Upper lobe of left lung (tissue), 4 donors: ENCODE measurements around the gene PGRMC1.

Source experiments
- CTCF ChIP-seq, 6 experiments: fragments of 450-650 bp in 4 of 6; fragments of 200-600 bp in 2 of 6; sonication (generic) in 2 of 6; IDR thresholded peaks; one replicate each; pipeline ENCODE4 v1.5.1; 2016 to 2019; ENCODE audit warnings: antibody characterized with exemption in 6 of 6
- EP300 ChIP-seq, 4 donors: sonication (generic); formaldehyde crosslinking; IDR thresholded peaks; one replicate each; pipeline ENCODE4 v1.5.1; 2017; ENCODE audit warnings: antibody characterized with exemption in 4 of 4, control low read depth in 2 of 4

GRCh38 chrX:119266364-119266995 is 30.4 kb downstream of the PGRMC1 start:
- TF ChIP-seq EP300 (IDR thresholded peaks at IDR 0.05) (no peak), CTCF (IDR thresholded peaks at IDR 0.05) (peak in 4 of 6 experiments; percentile 28 to 45 (median 36))
